ENCODE measurements around the gene PTPRG.

PTPRG gene

DNA sequence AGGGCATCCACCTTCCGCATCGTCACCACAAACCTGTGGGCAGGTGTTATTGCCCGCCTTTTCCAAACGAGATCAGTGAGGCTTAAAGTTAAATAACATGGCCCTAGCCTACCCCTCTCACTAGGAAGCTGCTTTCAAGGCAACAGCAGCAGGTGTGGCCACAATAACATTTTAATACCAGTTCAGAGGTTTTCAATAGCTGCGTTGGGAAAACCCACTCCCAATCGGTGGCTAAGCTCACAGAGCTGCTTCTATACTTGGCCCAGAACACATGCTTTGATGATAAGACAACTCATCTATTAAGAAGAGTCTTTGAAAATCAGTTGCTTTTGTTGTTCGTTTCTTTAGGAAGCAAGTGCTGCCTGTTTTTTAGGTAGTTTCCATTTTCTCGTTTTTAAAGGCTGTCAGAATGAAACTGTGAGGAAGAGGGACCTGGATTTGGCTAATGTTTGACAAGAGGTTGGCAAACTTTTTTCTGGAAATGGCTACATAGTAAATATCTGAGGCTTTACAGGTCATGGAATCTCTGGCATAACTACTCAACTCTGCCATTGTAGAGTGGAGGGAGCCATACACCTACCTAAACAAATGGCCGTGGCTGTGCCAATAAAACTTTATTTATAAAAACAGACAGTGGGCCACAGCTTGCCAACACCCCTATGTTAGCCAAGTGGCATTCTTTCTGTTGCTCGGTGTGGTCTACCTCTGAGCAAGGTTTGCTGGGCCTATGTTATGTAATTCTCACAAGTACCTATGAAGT, 632.4 kb downstream of the PTPRG start:
- DNase-seq (ENCODE audit: low read depth): no peak

GRCh38 chr3:62197350-62198012, 636.1 kb downstream of the PTPRG start:
- DNase-seq (ENCODE audit: low read depth): no peak

GRCh38 chr3:62199126-62199525, 637.8 kb downstream of the PTPRG start:
- no peak for DNase-seq (ENCODE audit: low read depth)

DNA sequence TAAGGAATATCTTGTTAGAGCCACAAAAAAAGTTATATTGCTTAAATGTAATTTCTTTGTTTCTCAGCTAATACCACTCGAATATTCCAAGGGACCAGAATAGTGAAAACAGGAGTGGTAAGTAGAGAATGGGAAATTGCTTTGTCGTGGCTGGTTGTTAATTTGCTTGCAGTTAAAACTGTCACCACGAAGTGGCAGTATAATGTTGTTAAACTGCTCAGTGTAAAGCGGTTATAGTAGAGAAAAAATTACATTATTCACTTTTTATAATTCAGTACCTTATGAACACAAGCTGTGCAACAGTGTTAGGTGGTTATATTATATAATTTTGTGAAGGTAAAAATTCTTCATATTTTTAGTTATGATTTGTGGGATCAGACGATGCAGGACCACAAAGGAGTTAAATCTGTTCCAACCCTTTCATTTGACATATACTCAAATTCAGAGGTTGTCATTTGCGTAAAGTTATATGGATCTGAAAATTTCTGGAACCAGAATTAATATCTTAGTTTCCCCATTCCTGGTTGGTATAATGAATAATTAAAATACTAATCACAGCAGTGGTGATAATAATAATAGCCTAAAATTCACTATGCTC, 640.2 kb downstream of the PTPRG start:
- DNase-seq (ENCODE audit: low read depth): no peak

GRCh38 chr3:62203152-62203551, 641.8 kb downstream of the PTPRG start:
- DNase-seq (ENCODE audit: low read depth): no peak

DNA sequence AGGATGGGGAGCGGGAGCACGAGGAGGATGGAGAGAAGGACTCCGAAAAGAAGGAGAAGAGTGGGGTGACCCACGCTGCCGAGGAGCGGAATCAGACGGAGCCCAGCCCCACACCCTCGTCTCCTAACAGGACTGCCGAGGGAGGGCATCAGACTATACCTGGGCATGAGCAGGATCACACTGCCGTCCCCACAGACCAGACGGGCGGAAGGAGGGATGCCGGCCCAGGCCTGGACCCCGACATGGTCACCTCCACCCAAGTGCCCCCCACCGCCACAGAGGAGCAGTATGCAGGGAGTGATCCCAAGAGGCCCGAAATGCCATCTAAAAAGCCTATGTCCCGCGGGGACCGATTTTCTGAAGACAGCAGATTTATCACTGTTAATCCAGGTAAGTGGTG, 642.2 kb downstream of the PTPRG start:
- DNase-seq (ENCODE audit: low read depth): no peak

DNA sequence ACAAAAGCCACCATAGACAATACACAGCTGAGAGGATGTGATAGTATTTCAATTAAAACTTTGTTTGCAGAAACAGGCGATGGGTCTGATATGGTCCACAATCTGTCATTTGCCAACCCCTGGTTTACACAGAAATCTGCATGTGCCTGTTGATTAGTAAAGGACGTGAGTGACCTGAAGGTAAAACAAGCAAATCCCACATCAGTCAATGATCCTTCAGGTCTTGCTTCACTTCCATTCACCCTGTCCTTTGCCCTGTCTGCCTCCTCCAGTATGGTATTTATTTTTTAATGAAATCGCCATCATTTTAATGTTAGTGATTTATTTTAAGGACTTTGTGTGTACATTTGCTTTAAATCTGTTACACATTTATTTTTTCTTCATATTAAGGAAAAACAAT, 645.8 kb downstream of the PTPRG start:
- no peak for DNase-seq (ENCODE audit: low read depth)

DNA sequence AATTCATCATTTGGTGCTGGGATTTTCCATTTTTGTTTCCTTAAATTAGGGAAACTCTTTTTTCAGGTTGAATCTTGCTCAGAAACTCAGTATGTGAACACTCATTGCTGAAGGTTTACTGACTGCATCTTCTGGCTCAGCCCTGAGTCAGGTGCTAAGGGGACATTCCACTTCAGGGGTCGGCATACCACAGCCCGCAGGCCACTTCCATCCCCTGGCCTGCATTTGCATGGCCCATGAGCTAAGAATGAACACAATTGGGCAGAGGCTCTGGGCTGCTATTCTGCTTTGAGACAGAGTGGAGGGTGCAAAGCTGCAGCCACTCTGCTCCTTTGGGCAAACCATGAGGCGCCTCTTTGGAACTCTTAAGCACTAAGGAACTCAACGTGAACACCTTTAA, 647.0 kb downstream of the PTPRG start:
- DNase-seq (ENCODE audit: low read depth): no peak

DNA sequence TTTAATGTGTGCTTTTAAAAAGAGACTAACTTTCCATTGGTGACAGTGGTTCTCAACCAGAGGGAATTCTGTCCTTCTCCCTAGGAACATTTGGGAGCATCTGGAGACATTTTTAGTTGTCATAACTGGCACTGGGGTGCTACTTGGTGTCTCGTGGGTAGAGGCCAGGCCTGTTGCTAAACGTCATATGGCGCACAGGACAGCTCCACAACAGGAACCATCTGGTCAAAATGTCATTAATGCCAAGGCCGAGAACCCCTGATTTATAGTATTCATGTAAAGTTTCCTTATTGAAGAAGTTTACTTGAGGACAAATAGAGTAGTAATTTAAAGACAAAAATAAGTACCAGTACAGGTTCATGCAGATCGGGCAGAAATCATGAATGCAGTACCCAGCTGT, 647.7 kb downstream of the PTPRG start:
- DNase-seq (ENCODE audit: low read depth): no peak

GRCh38 chr3:62210011-62210410, 648.6 kb downstream of the PTPRG start:
- no peak for DNase-seq (ENCODE audit: low read depth)

DNA sequence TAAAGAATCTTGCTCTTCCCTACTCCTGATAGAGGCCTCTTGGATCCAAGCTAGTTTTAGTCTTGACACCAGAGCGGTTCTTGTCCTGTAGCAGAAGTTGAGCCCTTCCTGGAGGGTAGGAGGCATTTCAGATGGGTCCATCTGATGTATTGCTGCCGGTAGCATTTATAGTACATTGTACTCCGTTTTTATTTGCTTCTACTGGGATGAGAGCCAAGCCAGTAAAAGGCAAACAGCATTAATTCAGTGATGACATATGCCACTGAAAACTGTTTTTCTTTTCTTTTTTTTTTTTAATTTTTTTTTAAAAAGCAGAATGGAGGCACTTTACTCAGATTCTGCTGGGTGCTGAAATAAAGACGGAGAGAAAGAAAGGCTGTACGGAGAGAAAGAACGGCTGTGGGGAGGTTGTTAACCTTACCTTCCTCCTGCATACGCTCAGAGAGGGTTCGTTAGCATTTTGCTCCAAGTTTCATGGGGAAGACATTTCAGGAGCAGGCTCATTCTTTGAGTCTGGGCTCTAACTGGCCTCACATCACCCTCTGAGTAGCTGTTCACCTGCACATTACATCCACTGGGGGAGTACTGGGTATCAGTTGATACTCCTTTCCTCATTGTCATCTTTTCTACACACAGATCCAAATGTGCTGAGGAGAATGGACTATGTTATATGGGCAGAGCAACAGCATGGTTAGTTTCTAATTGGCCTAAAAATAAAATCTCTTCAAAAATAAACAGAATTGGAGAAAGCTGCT, 650.5 kb downstream of the PTPRG start:
- DNase-seq (ENCODE audit: low read depth): no peak

DNA sequence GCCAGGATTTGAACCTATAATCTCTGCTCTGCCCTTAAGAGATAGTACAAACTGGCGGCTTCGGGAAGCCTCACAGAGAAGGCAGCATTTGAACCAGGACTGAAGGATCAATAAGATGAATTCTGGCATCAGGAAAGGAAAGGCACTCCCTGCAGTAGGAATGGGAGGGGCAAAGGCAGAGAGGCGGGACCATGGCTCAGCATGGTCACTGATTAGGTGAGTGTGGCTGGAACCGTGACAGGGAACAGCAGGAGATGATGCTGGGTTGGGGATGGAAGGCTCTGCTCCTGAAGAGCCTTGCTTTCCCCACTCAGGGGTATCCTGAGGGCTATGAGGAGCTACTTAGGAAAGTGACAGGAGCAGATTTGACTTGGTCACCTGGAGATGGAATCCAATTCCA, 653.5 kb downstream of the PTPRG start:
- DNase-seq (ENCODE audit: low read depth): no peak

- no peak for DNase-seq (ENCODE audit: low read depth)
Observed at GRCh38 chr3:62220616-62221015, 659.2 kb downstream of the PTPRG start.

DNA sequence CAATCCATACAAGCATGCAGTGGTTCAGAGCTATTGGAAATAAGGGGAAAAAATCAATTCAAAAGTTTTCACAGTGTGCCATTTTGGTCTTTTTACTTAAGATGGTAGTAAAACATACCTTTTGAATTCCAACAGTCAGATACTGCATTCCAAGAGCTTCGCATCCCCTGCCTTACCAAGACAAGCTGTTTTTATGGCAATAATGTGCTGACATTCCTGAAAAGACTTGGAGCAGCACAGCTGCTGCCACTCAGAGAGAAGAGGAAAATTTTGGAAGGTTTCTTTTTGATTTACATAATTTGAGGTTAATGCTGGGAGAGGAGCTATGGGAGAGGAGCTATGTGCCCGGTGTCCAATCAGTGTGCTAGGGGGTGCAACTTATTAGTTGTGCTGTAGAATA, 663.7 kb downstream of the PTPRG start:
- no peak for DNase-seq (ENCODE audit: low read depth)

- no peak for DNase-seq (ENCODE audit: low read depth)
Observed at GRCh38 chr3:62226601-62227339, 665.4 kb downstream of the PTPRG start.

GRCh38 chr3:62228467-62228866, 667.1 kb downstream of the PTPRG start:
- DNase-seq (ENCODE audit: low read depth): no peak

DNA sequence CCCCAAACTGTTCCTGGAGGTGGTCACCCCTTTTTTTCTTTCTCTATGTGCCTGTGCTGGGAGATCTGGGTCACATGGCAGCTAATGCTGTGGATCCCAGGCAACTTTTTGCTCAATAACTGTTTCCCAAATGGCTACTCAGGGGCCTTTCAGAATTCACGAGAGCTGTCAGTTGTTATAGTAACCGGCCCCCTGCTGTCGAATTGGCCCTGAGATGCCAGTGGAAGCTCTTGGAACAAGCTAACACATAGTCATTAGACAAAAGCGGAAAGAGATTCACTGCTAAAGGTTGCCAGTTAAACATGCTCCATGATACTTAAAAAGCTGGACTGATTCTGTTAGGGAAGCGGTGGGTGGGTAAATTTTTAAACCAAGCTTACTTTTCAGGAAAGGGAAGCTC, 667.8 kb downstream of the PTPRG start:
- no peak for DNase-seq (ENCODE audit: low read depth)

DNA sequence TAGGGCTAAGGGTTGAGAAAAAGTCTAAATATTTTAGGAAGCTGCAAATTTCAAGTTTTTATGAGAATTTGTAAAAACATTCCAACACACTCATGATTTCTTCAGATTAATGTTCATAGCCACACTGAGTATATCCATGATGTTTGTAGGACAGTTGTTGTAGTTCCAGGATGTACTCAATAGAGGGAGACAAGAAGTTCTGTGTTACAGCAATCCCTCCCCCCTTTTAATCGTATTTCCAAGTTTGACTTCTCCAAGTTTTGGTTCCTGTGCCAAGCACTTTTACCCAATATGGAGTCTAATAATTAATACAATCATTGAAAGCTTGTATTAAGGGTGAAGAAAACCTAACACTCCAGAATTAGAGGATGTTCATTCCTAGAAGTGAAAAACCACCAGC, 668.5 kb downstream of the PTPRG start:
- DNase-seq (ENCODE audit: low read depth): no peak

GRCh38 chr3:62233065-62233464, 671.7 kb downstream of the PTPRG start:
- no peak for DNase-seq (ENCODE audit: low read depth)

DNA sequence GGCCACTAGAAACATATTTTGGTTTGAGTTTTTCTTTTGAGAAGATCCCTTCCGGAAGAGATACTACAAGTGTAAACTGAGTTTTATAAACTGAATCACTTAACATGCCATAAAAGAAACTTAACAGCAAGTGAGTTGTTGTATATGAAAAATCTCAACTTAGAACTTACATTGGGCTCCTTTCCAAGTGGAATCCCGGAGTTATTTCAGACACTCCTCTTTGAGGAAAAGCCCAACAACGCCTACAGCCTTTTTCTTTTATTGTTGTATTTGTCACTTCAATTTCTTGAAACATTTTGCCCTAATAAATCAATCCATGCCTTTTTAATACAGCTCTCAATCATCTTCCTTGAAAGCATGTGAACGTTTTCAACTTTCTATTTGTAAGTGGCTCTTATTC, 674.6 kb downstream of the PTPRG start:
- no peak for DNase-seq (ENCODE audit: low read depth)

DNA sequence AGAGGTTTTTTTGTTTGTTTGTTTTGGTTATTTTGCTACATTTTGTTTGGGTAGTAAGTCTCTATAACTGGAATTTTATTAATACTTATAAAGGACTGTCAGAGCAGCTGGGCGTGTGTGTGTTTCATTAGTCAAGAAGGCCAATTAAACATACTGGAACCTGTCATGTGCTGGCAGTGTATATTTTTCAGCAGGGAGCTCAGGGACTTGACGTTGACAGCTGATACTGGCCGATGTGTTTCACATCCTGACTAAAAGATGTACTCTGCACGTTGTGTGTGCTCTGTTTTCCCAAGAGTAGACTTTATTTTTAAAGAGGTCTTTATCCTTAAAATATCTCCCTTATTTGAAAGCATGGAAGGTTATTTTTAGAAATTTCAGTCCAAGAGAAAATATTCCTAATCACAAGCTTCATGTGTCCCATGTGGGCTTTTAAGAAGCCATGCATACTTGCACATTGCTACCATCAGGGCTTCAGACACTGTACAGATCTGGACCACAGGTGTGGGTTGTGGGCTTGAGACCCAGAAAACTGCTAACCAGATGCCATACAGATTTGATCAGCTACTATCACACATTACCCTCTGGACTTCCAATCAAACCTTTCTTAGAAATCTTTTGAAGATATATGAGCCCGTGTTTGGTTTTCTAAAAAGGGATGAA, 676.0 kb downstream of the PTPRG start:
- DNase-seq (ENCODE audit: low read depth): no peak

DNA sequence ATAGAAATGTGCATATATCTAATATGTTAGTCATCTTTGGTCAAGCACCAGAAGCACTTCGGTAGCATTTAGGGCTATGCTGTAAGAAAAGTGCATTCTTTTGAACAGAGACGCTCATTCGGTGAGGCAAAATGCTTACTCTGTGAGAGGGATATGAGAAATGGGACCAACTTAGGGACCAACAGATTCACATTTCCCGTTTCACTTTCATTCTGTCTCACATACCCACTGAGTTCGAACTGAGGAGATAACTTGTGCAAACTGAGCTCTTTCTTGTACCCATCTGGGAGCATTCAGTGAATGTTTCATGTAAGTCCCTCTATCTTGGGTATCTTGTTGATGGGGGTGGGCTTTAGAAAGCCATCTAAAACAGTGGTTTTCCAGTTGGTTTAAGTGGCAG, 676.6 kb downstream of the PTPRG start:
- DNase-seq (ENCODE audit: low read depth): no peak
